Measurements from ENCODE around the gene APBB1.

APBB1 gene

DNA sequence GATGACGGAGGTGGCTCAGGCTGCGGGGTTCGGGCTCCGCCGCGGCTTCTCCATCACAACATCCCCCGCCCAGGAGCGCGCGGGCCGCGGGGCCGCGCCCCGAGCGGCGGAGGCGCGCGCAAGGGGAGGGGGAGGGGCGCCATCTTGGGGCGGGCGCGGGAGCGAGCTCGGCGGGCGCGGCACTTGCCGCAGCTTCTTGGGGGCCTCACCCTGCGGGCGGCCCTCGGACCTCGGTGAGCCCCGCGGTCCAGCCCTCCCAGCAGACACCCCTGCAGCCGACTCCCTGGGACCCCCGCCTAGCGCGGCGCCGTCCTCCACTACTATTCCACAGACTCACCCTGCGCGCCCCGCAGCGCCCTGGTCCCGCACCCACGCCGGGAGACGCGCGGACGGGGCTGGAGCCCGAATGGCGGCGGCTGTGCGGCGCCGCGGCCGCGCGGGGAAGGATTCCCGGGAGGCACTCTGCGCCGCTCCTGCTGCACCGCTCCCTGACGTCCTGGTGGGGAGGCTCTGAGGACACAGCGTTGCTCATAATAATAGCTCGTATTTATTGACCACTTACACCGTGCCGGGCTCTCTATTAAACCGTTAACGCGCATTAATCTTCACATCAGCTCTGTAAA lies at the start of gene APBB1:
Gene APBB1, minus strand, starts transcription at position 86 of the 623 bp plus-strand sequence. CDS start 7,747 bp downstream, outside the sequence.
- H3K4me3 ChIP-seq (ENCODE audit: low read depth, low read length): peak within 1 kb of the TSS; percentile 79
- DNase-seq (ENCODE audit: low read depth): no peak

DNA sequence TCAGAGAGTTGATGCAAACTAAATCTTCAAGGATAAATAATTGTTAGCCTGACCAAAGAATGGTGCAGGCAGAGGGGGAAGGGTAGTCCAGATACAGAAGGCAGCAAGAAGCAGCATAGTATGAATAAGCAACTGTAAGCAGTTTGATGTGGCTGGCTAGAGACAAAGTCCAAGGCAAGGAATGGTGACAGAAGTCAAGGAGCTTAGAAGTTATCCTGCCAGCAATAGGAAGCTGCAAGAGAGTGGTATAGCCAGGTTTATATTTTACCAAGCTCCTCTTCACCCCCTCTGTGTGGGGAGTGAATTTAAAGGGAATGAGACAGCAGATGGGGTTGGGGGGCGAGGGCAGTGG lies 40.2 kb upstream of the APBB1 start:
- DNase-seq (ENCODE audit: low read depth): no peak
- H3K4me3 ChIP-seq (ENCODE audit: low read depth, low read length): no peak overlapping the region

DNA sequence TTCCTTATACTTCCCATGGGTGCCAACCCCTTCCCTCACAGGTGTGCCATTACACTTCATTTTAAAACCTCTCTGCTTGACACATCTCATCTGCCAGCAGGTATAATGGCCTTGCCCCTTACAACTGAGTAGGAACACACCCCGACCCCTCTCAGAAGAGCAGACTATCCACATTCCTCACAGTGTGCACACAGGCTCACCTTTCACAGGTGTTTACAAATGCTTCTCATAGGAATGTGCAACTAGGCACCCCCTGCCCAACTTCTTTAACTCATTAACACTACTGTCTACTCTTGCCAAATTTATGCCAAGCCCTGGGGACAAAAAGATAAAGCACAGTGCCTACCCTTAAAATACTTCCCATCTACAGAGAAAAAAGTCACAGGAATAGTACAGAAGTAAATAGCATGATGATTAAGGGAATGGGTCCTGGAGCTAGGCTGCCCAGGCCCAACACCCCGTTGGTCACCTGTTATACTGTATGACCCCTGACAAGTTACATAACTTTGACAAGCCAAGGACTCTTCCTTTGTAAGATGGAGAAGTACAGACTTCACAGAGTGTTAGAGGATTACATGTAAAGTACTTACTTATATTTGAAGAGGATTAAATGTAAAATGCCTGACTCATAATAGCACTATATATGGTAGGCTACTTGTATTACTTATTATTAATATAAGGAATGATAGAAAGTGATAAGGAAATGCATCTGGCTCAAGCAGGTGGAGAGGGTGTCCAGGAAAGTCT lies 39.6 kb upstream of the APBB1 start:
- DNase-seq (ENCODE audit: low read depth): no peak
- H3K4me3 ChIP-seq (ENCODE audit: low read depth, low read length): no peak overlapping the region

DNA sequence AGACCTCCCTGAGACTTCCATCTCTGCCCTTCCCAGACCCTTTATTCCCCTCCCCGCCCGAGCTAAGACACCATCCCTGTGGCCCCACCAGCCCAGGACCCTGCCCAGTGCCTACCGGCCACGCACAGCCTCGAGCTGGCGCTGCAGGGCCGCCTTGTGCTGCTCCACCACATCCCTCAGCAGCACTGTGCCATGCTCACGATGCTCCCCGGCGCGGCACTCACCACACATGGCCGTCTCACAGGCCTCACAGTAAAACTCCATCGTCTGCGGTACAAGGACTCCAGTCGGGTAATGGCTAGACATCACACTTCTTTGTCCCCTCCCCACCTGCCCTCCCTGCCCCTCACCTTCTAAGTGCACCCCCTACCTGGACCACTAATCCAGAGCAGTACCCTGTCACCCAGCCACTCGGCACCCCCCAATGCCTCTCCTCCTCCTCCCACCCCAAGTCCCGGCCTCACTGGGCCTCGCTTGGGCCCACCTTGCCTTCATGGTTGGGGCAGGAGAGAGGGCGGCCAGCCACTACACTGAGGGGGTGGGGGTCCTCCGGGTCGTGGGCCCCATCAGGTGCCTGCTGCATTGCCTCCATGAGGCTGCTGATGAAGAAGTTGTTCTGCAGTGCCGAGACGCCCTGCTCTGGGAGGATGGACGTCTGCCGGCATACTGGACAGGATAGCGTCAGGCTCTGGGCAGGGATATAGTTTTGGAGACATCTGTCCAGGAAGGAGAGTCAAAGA lies 38.9 kb upstream of the APBB1 start:
- H3K4me3 ChIP-seq (ENCODE audit: low read depth, low read length): no peak overlapping the region
- DNase-seq (ENCODE audit: low read depth): no peak

DNA sequence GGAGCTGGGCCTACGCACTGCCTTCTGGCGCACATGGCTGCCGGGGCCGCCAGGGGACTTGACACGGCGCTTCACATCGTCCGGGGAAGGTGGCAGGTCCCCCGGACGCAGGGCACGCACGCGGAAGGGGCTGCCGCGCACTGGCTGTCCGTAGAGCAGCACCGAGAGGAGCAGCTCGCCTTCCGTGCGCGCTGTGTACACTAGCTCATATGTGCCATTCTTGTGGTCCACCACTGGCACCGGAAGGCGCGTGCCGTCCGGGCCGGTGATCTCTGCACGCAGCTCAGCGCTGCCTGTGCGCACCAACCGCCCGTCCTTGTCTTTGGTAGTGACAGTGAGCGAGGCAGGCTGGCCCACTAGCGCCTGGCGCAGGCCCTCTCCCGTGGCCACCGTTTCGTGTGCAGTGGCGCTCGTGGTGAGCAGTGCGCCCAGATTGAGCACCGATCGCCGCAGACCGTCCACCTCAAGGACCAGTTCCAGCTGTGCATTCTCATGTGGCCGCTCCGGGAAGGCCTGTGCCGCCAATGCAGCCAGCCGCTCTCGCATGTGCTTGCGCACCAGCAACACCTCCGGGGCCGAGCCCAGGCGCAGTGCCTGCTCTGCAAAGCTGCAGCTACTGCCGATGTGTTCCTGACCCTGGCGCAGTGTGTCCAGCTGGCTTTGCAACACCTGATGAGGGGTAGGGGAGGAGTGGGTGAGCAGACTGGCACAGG lies 37.6 kb upstream of the APBB1 start:
- no peak for DNase-seq (ENCODE audit: low read depth)
- H3K4me3 ChIP-seq (ENCODE audit: low read depth, low read length): no peak overlapping the region

DNA sequence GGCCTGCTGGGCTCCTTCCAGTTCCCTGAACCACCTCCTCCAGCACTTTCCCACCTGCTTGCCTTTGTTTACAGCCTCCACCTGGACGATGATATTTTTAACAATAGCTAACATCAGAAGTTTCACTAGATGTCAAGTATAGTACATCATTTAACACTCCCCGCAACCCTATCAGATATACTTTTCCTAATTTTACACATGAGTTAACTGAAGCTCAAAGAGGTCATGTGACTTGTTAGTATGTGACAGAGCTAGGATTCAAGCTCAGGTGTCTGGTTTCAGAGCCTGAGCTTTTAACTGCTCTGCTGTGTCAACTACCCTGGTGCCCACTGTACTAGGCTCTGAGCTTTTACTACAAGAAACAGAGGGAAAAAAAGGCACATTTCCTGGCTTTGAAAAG lies 36.2 kb upstream of the APBB1 start:
- H3K4me3 ChIP-seq (ENCODE audit: low read depth, low read length): no peak overlapping the region
- DNase-seq (ENCODE audit: low read depth): no peak

DNA sequence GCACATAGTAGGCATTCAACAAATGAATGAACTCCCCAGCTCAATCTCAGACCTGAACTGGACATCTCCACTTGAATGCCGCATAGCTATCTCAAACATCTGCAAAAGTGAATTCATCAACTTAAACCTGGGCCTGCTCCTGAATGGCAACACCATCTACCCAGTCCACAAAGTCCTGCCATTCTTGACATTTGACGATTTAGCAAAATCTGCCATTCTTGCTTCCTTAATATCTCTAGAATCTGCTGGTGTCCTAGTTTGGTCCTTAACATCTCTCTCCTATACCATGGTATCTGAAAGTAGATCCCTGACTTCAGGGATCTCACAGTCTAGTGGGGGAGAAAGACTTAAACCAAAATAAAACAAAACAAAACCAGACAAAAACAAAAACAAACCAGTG lies 34.3 kb upstream of the APBB1 start:
- no peak overlapping the region for H3K4me3 ChIP-seq (ENCODE audit: low read depth, low read length)
- no peak for DNase-seq (ENCODE audit: low read depth)

DNA sequence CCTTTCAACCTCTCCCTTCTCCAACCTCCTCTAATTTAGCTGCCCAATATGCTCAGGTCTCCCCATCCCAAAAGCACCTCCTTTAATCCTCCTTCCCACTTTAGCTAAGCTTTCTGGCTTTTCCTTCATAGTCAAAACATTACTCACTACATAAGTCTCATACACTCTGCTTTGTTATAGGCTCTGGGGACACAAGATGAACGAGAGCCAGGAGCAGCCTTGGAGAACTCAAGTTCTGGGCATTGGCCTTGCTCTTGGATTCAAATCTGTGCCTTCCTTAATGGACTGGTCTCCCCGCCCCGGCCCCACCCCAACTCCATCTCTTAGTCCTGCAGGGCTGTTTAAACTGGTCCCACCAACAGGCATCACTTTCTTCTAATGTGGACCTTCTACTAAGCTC lies 33.3 kb upstream of the APBB1 start:
- H3K4me3 ChIP-seq (ENCODE audit: low read depth, low read length): no peak overlapping the region
- no peak for DNase-seq (ENCODE audit: low read depth)

DNA sequence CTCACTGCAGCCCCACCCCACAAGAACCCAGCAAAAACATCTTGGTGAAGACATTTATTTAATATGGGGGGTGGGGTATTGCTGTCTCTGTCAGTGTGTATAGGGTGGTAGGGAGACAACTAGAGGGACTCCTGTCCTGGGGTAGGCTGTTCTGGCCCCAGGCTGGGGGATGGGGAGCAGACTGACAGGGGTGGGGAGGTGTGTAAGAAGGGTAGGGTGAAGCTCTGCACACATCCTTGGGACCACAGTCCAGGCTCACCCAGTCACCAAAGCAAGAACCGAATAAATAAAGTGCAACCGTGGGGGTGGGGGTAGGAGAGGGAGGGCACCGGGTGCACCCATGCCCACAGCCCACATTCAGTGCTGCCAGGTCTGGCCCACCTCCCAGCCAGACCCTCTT lies 29.7 kb upstream of the APBB1 start:
- no peak overlapping the region for H3K4me3 ChIP-seq (ENCODE audit: low read depth, low read length)
- no peak for DNase-seq (ENCODE audit: low read depth)

DNA sequence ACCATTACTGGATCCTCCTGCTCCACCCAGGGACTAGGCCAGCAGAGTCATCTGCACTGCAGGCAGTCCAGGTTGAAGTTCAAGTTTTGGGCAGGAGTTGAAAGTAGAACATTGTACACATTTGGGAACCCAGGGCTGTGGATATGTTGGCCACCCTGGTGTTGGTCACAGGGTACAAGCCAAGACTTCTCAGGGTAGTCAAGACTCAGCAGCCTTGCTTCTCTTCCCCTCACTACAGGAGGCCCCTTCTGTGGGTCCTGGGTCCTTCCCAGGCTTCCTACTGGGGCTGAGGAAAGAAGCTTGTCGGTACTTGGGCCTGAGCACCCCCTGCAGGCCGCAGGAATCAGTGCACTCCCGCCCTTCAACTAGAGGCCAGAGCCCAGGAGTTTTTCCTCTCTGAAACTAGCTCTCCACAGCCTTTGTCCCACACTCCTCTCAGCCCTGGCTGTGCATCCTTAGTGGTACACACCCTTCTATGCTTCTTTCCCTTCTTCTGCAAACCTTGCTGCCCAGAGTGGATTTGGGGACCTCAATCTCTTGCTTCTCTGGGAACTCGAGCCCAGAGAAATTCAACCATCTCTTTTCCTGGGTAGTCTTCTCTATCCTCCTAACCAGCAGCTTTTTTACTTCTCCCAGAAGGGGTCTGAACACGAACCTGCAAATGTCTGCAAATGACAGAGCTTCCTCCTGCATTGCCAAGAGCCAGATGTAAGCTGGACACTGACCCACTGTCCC lies 24.5 kb upstream of the APBB1 start:
- H3K4me3 ChIP-seq (ENCODE audit: low read depth, low read length): no peak overlapping the region
- DNase-seq (ENCODE audit: low read depth): peak; percentile 12

DNA sequence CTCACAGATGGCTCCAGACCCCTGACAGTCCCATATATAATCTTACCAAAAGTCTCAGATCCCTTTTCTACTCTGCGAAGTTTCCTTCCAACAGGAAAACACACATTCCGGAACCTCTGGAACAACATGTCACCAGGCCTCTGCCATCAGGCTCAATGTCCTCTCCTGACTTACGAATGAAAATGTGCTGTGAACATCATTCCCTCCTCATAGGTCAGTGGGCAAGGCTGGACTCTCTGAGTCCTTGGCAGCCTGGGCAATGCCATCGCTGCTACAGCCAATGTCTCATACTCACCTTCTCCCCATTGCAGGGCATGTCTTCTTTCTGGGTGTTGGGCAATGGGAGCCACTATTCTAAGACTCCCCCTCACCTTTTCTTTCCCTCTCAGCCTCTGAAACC lies 23.5 kb upstream of the APBB1 start:
- DNase-seq (ENCODE audit: low read depth): no peak
- no peak overlapping the region for H3K4me3 ChIP-seq (ENCODE audit: low read depth, low read length)

DNA sequence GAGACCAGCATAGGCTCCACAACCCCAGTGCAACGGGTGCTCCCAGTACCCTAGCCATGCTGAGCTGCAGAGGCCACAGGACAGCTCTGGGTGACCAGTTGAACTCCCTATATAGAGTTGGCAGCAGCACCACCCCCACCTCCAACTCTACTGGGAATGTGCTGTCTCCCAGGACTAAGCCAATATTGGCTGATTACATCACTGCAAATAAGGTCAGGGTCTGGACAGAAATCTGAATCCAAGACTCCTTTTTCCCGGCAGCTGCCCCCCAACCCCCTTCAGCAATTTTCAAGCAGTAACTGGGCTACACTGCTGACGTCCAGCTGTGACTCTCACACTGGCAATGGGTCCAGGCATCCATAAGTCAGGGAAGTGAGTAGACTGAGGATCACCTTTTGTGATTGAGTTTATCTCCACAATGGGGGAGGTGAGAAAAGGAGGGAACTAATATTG lies 22.0 kb upstream of the APBB1 start, which contains the start of gene HPX:
Gene HPX, minus strand, starts transcription at position 82 of the 453 bp plus-strand sequence. Its CDS starts 24 bp downstream, at position 58.
- H3K4me3 ChIP-seq (ENCODE audit: low read depth, low read length): no peak within 1 kb of the TSS
- no peak for DNase-seq (ENCODE audit: low read depth)

DNA sequence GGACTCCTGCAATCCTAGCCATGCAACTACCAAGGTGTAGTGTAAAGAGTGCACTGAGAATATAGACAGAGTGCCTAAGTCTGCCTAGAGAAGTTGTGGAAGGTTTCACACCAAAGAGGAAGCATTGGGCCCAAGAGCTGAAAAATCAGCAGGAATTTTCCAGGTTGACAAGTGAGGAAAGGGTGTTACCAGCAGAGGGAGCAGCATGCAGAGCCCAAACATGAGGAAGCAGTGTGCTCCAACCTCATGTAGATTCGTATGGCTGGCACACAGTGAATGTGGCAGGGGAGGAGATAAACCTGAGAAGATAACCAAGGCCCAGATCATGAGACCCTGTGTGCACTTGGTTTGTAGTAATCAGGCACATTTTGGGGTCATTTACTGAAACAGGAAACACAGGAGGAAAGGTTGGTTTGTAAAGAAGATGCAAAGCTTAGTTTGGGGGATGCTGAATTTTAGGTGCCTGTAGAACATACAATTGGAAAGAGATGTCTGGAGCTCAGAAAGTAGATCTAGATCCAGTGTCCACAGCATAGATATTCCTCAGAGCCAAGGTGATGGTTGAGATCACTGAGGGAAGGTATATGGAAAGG lies 20.2 kb upstream of the APBB1 start:
- peak; percentile 9 for DNase-seq (ENCODE audit: low read depth)
- no peak overlapping the region for H3K4me3 ChIP-seq (ENCODE audit: low read depth, low read length)

DNA sequence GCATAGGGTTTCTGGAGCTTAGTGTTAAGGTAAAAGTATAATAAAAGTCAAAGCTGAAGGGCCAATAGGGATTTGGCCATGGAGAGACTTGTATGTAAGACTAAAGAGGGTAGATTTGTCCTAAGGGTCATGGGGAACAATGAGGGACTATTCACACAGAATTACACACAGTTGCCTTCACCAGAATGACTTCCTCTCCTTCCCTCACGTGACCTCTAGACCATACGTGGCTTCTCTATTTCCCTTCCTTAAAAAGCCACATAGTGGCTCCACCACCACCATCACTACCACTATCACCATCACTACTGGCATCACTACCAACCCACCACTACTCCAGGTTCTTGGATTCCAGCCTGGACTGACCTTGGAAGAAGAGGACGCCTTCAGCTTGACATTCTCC lies 19.1 kb upstream of the APBB1 start:
- DNase-seq (ENCODE audit: low read depth): no peak
- no peak overlapping the region for H3K4me3 ChIP-seq (ENCODE audit: low read depth, low read length)

DNA sequence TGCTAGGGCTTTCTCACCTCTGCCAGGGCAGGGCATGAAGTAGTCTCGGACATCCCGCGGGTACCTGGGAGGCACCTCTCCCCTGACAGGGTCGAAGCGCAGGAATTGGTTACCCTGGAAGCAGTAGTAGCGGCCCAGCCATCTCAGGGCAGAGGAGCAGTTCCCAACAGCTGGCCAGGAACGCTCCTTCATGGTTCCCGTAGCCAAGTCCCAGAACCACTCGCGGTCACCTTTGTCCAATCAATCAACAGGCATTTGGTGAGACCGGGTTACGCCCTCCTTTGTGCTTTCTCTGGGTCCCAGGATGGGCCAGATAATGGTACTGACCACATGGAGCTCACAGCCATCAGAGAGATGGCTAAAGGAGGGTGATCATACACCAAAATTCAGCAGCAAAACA lies 18.5 kb upstream of the APBB1 start:
- no peak overlapping the region for H3K4me3 ChIP-seq (ENCODE audit: low read depth, low read length)
- DNase-seq (ENCODE audit: low read depth): no peak

DNA sequence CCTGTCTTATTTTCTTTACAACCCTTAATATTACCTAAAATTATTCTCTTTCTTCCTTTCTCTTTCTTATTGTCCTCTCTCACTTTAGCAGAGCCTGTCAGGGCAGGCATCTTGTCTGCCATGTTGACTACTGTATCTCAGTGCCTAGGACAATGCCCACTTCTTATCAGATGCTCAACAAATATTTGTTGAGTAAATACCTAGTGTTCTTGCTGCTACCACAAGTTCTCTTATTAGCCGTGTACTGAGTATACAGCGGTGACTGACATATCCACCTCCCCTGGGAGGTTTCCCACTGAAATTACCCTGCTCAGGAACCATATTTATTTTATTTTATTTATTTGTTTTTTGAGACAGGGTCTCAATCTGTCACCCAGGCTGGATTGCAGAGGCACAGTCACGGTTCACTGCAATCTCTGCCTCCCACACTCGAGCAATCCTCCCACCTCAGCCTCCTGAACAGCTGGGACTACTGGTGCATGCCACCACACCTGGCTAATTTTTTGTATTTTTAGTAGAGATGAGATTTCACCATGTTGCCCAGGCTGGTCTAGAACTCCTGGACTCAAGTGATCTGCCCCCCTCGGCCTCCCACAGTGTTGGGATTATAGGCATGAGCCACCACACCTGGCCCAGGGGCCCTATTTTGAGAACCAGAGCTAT lies 15.2 kb upstream of the APBB1 start:
- no peak for DNase-seq (ENCODE audit: low read depth)
- H3K4me3 ChIP-seq (ENCODE audit: low read depth, low read length): no peak overlapping the region

DNA sequence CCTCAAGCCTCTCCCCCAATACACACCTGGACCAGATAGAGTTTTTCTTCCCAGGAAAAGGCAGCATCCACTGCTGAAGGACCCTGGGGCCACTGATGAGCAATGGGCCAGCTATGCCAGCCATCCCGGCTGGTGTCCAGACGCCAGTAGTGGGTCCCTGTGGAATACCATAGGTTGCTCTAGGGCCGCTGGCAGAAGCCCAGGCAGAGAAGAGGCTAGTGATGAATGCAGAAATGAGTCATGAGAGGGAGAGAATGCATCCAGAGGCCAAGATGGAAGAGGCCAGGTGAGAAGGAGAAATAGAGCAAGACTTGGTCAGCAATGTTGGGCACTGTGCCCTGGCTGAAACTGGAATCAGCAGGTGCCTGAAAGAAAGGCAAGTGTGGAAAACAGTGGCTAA lies 13.0 kb upstream of the APBB1 start:
- H3K4me3 ChIP-seq (ENCODE audit: low read depth, low read length): no peak overlapping the region
- DNase-seq (ENCODE audit: low read depth): peak; percentile 66

DNA sequence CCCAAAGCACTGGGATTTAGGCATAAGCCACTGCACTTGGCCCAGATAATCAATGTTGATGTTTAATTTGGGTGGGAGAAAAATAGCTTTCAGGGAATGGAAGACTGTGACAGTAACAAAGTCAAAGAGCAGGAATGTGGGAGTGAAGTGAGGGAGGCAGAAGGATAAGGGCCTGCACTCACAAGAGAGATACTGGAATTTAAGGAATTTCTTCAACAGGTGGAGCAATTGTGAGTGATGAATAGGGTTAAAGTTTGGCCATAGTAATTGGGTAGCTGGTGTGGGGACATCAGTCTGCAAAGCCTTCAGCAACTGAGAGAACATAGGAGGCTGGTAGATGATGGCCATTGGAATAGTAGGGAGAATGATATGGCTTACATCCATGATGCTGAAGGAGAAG lies 8.6 kb upstream of the APBB1 start:
- H3K4me3 ChIP-seq (ENCODE audit: low read depth, low read length): no peak overlapping the region
- no peak for DNase-seq (ENCODE audit: low read depth)

Measured in skeletal muscle cell (primary cell).